ENCODE results near the gene TGFBR3.

TGFBR3 gene

DNA sequence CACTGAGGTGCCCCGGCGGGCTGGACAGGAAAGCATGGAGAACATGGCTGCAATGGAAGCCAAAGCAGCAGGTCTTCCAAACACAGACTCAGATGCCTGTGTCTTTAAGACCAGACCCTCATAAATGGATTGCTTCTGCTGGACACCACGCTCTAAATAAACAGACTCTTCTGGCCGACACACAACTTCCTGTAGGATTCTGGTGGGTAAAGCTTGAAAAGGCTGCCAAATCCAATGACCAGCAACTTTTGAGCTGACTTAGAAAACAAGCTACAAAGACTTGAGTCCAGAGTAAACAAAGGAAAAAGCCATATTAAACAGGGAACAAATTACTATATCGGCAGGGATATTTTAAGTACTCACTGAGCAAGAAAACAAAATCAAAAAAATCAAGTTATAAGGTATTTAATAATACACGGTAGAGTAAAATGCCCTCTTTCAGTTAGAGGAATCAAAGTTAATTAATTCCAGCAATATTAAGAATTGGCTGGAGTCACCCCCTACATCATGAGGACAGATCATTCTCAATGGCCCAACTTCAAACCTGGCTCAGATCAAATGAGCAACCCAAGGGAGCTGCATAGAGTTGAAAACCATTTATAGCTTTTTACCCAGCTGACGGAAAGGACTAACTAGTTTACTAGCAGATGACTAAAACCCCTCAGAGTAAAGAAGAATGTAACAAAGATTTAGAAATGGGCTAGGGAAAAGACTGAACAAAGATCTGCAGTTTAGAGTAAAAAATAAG, 102.4 kb downstream of the TGFBR3 start:
- no peak for DNase-seq (ENCODE audit: insufficient read length, low spot score)

DNA sequence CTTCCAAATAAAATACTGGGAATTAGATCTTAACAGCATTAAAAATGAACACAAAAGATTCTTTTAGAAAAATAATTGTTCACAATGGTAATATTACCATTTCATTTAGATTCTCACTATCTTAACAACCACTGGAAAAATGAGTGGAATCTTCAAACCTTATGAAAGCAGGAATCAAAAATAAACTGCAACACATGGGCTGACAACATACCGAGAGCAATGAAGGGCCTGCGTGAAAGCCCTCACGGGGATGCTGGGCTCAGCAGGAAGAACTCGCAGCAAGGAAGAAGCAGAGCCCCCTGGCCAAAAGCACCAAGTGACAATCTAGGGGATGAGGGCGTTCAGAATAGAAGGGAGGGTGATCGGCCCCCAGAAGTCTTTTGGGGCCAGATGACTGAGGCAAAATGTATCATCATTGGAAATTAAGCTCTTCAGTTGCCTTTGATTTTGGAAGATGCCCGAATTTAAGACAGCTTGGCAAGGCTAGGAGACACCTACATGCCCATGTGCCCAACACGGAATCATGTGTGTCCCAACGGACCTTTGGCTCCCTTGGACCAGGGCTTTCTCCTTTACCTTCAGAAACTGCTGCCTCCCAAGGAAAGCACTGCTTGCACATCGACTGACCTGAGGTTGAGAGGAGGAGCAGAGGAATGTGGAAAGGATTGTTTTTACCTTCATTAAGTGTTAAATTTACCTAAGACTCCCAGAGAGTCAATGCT, 103.9 kb downstream of the TGFBR3 start:
- FAIRE-seq (no peak), DNase-seq (ENCODE audit: insufficient read length, low spot score) (no peak)

More for the DNA sequence above, 102.4 kb downstream of the TGFBR3 start:
- no peak for FAIRE-seq

DNA sequence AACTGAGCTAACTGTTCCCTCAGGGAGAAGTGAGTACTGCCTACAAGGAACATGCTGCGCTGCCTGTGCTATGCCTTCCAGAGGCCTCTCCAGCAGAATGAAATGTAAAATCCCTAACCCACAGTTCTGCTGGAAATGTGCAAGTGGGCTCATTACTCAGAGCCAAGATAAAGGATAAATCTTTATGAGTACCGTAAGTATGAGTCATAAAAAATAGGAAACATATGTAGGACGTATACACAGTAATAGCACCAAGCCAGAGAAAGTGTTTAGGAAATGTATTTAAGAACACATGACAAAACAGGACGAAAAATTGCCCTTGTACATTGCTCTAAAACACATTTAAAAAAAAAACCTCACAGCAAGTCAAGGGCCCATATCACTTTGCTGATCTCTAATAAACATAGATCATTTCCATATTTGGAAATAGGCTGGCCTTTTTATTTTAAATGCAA, 104.6 kb downstream of the TGFBR3 start:
- DNase-seq (ENCODE audit: insufficient read length, low spot score) = peak; percentile 43
- no peak for FAIRE-seq

DNA sequence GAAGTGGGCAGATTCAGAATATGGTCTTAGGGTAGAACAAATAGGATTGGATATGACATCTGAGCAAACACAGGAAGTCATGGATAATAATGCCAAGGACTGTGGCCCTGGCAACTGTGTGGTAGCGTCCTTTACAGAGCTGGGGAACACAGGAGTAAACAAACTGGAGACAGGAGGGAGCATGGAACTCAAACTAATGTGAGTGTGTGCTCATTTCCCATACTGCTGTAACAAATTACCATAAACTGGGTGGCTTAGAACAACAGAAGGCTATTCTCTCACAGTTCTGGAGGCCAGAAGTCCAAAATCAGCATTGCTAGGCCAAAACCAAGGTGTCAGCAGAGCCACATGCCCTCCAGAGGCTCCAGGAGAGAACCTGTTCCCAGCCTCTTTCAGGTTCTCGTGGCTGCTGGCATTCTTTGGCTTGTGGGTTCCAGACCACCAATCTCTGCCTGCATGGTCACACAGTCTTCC, 106.4 kb downstream of the TGFBR3 start:
- FAIRE-seq (no peak), DNase-seq (ENCODE audit: insufficient read length, low spot score) (no peak)

DNA sequence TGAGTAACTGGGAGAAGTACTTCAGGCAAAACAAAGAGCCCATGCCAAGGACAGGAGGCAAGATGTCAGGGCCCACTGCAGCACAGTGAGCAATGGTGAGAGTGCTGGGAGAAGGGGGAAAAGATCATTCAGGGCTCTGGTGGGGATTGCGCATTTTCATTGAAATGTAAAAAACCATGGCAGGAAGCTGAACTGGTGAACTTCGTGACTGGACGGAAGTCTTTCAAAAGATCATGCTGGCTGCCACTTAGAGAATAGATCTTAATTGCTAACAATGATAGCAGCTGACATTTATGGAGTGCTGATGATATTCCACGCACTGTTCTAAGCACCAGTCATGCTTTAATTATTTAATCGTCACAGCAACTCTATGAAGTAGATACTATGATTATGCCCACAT, 107.0 kb downstream of the TGFBR3 start:
- DNase-seq (ENCODE audit: insufficient read length, low spot score) (no peak), FAIRE-seq (no peak)

DNA sequence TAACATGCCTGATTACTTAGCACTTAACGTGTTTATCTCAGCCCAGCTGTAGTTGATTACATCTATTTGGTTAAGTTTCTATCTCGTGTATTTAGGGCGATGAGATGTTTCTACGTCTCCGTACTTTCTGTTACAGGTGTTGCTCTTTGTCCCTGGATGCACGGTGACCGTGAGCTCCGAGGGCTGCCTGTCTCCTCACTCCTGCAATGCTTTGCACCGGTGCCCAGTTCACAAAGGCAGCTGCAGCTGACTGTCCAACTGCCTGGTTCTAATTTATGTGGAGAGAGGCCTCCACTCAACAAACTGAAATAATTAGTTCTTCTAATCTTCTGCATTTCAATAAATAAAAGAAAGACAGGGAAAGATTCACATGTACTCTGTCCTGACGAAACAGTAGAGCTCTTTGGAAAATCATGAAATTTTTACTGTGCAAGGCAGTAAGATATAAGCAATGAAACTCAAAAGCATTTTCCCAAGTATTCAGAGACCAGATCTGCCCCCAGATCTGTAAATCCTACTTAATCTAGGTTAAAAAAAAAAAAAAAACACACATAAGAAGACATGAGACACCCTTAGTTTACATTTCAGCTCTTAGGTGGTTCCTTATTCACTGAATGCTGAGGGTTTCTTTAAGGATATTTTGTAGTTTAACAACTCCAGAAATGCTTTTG, 108.2 kb downstream of the TGFBR3 start:
- no peak for FAIRE-seq
- no peak for DNase-seq (ENCODE audit: insufficient read length, low spot score)

DNA sequence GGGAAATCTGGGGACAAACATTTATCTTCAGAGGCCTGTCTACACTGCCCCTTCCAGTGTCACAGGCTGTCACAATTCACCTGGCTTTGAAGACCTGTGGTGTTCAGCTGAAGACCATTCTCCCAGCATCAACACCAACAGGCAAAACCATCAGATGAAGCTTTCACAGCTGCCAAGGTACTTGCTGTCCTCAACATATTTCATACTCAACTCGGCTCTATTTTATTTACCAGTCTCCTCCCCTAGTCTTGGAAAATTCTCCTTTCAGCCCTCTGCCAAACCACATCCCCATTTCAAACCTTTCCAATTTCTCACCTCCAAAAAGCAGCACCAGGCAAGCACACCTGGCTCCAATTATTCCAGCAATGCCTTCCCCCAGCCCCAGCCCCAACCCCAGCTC, 108.8 kb downstream of the TGFBR3 start:
- no peak for FAIRE-seq
- DNase-seq (ENCODE audit: insufficient read length, low spot score) = no peak

DNA sequence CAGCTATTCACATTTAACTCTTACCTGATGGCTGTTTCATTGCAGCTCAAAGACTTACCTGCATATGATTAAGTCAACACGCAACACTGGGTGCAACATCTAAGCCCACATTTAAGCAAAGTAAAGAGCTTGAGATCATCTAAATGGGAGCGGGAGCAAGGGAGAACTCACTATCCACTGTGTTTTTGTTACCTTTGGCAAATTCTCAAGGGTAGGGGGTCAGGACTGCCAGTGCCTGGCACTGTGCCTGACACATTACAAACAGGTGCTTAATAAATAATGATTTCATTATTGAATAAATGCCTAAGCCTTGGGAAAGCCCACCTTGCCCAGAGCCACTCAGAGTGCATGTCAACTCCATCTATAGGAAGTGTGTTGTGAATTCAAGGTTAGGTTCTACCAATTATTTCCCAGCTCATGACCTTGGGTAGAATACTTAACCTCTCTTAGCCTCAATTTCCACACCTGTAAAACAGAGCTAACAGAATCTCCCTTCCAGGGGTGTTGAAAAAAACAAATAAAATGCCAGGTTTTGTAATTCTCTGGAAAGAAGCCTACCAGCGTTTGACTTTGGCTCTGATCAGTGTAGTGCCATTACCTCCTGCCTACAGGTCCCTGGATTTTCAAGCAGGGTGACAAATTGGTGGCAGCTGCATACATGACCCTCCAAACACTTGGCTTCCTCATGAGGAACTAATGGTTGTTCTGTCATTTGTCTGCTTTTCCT, 109.7 kb downstream of the TGFBR3 start:
- DNase-seq (ENCODE audit: insufficient read length, low spot score) (no peak), FAIRE-seq (no peak)

DNA sequence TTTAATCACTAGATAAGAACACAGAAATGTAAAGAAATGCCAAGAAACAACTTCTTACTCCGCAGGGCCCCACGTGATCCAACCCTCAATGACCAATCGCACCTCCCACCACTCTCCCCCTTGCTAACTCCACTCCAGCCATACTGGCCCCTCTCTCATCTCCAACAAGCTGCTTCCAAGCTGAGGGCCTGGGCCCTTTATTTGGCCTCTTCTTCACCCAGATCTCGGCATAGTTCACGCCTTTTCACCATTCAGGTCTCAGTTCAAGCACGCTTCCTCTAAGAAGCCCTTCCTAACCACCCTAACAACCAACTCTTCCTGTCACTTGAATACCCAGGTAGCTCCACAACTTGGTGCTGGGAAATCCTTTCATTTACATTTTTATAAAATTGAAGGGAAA, 110.7 kb downstream of the TGFBR3 start:
- DNase-seq (ENCODE audit: insufficient read length, low spot score) (no peak), FAIRE-seq (no peak)

DNA sequence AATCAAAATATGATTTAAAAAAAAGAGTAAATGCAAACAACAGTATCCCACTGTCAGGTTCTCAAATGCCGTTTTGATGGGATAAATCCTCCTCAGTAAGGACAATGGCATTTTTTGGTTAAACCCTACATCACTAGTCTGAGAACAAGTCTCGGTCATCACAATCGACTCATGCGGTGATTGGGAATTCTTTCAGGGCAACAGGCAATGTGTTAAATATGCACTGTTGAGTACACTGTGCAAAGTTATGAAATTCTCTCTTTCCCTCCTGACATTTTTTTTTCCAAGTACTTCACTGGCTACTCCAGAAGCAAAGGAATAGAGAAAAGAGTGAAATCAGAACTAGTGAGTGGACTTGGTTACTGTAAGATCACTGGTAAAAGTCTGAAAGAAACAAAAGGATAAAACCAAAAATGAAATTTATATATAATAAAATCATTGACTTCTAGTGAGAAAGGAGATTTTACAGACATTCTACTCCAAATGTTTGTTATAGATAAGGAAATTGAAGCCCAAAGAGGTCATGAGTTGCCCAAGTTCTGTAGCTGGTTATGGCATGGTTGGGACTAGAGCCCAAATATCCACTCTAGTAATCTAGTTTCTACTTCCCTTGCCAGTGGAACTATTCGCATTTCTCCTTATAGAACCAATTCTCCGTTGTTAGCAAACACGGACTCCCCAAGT, 111.3 kb downstream of the TGFBR3 start:
- DNase-seq (ENCODE audit: insufficient read length, low spot score) (no peak), FAIRE-seq (no peak)

DNA sequence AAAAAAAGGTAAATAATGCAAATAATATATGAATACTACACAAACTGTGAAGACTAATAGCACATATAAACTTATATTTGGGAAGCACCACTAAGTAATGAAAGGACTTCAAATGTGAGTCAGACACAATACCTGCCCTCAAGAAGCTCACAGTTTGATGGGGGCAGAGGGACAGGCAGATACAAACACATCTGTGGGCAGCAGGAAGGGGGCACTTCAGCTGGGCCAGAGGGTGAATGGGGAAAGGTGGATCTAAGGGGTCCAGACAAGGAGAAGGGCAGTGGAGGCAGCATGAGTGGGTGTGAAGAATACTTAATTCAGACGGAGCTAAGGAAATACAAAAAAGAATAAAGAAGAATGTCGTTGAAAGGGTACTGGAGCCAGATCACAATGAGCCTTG, 114.2 kb downstream of the TGFBR3 start:
- DNase-seq (ENCODE audit: insufficient read length, low spot score) = no peak
- FAIRE-seq = no peak

DNA sequence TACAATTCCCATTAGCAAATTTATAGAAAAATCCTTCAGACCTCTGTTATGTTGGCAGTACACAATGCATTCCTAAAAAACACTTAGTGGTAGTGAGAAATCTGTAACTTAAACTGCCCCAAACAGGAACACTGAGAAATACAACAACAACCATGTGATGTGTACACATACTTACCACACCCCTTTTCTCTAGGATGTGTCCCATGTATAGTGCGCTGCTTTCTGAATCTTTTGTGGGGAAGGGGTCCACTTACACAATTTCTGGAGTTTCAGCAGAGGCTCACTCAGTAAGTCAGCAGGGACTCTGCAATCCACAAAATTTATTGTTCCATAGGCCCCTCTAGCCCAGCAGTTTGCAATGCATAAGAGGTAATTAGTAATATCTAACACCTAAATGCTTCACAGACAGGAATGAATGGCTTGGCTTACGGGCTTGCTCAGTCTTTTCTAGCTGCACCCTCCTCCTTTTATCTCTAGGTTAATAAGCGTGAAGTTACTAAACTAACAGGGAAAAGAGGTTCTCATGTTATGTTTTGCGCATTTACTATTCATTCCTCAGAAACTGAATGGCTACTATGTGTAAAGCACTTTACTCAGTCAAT, 115.2 kb downstream of the TGFBR3 start:
- FAIRE-seq (no peak), DNase-seq (ENCODE audit: insufficient read length, low spot score) (no peak)

DNA sequence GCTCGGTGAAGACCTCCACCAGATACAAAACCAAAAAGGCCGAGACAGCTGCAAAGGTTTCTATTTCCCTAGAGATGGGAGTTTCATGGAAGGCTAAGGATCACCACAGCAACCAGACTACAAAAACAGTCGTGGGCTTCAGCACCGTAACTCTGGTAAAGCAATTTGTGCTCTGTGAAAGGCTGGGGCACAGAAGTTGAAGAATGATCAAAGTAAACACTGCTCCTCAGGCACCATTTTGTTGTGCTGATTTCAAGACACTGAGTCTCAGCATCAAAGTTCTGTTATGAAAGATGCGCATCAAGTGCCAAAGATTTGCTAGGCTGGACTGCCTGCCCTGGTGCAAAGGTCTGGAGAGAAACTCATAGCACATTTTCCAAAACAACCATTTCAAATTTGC, 116.2 kb downstream of the TGFBR3 start:
- no peak for DNase-seq (ENCODE audit: insufficient read length, low spot score)
- FAIRE-seq = no peak

DNA sequence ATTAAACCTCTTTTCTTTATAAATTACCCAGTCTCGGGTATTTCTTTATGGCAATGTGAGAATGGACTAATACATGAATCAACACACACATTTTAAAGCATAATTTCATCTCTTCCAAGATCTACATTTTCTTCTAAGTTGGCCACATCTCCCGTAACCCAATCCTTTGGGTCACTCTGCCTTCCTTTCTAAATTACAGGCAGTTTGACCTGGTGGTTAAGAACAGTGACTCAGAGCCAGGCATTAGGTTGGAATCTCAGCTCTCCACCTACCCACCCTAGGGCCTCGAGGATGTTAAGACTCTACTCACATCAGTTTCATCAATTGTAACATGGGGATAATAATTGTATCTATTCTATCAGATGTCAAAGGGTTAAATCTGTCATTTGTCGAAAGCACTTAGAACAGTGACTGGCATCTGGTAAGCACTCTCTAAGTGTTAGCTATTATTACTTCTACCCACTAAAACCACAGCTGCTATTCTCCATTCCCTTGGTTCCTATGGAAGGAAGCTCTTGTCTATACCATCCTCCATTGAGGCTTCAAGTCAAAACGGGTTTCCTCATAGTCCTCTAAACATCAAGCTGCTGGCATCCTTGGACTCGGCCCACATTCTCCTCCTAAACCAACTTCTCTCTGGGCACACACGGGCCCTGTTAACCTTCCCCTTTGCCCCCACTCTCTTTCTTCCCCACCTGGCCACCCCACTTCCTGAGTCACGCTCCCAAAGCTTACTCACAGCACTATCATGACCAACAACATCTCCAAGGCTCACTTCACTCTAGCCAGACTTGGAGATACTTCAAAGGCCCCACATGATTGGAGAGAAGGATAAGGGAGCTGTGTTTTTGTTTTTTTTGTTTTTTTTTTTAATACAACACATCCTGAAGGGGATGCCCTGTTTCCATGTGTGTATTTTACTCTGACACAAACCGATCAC, 116.9 kb downstream of the TGFBR3 start:
- FAIRE-seq = no peak

DNA sequence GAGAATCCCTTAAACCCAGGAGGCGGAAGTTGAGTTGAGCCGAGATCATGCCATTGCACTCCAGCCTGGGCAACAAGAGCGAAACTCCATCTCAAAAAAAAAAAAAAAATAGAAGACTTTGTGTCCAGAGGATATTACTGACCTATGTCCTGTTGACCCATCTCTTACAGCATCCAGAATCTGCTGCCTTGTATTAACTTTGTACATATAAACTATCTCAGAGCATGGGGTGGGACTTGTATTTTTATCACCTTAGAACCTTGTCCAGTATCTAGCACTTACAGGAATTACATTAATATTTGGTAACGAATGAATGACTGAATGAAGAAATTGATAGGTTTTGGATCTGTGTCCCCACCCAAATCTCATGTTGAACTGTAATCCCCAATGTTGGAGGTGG, 117.8 kb downstream of the TGFBR3 start:
- FAIRE-seq (no peak), DNase-seq (ENCODE audit: insufficient read length, low spot score) (no peak)

More for the DNA sequence above, 116.9 kb downstream of the TGFBR3 start:
- peak; percentile 24 for DNase-seq (ENCODE audit: insufficient read length, low spot score)

DNA sequence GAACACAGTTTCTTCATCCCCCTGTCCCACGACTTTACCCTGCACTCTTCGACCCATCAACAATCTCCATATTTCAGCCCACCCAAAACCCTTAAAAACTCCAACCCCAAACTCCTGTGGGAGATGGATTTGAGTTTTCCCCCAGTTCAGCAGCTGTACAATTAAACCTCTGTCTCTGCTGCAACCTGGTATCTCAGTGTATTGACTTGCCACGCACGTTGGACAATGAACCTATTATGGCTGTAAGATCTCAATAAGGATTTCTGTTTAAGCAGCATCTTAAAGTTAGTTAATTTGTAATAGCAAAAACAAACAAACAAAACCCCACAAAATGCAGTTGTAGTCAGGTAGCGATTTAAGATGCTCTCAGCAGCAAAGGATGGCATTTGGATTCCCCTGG, 119.1 kb downstream of the TGFBR3 start:
- FAIRE-seq (no peak), DNase-seq (ENCODE audit: insufficient read length, low spot score) (no peak)

DNA sequence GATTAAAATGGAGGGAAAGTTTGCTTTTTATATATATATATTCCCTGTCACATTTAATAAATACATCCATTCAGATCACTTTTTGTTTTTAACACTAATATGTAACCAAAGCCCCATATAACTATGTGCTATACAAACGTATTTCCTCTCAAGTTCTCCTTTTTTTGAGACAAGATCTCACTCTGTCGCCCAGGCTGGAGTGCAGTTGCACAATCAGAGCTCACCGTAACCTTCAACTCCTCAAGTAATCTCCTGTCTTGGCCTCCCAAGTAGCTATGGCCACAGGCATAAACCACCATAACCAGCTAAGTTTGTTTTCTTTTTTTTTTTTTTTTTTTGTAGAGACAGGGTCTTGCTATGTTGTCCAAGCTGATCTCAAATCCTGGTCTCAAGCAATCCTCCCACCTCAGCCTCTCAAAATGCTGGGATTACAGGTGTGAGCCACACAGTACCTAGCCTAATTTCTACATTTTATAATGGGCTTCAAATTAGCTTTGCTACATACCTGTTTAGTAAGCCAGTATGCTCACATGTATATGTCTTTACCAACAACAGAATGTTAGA, 120.0 kb downstream of the TGFBR3 start:
- FAIRE-seq = no peak
- no peak for DNase-seq (ENCODE audit: insufficient read length, low spot score)

DNA sequence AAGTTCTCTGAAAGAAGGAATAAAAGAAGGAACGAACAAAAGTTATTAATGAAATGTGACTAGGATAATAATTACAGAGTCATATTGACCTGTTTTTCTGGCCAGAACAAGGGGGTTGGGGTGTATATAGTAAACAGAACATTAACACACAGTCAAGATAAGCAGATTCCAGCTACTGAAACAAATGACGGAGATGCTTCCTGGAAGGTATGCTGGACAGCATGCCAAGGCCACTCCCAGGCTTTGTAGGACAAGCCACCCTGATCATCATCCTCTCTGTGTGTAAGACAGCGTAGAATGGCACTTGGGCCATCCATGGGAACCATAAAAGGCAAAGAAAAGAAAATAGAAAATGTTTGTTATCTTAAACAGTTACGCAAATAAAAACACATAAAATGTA, 120.7 kb downstream of the TGFBR3 start:
- DNase-seq (ENCODE audit: insufficient read length, low spot score) (no peak), FAIRE-seq (no peak)
